ENCODE data around the gene VEGFC.

DNA sequence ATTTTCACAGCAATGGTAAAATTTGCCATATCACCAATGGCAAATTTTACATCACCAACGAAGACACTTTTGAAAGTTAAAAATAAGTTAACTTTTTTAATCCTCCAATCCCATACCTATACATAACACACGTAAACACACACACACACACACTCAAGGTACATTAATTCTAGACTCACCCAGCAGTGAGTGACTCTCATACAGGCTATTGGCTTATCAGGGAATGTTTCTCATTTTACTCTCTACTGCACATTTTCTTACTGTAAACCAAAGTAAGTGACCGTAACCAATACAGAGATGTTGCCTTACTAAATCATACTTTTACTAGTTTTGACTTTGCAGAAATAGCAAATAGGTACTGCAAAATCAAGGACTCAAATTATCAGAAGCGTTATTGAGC, 2.3 kb downstream of the VEGFC start:
- TF ChIP-seq POLR2A (IDR thresholded peaks at IDR 0.05) (no peak), CTCF (IDR thresholded peaks at IDR 0.05) (no peak)
